ENCODE results near the gene SPON1.

- no peak for TF ChIP-seq CTCF (IDR thresholded peaks at IDR 0.05)
- TF ChIP-seq POLR2A (IDR thresholded peaks at IDR 0.05): no peak
- TF ChIP-seq EP300 (IDR thresholded peaks at IDR 0.05): no peak
Measured at GRCh38 chr11:13942971-13943381, 19.5 kb upstream of the SPON1 start.

All from ovary (tissue), 3 donors.